GM18861 (cell line): ENCODE data around the gene IGSF9B.

Source experiments
- ATAC-seq: cut with Tn5 transposase; IDR thresholded peaks from one replicate; pipeline ENCODE4 v1.9.1; 2021; ENCODE audit not compliant: unreplicated experiment

IGSF9B gene

GRCh38 chr11:133903875-133904817 is 52.6 kb downstream of the IGSF9B start:
- no peak for ATAC-seq

GRCh38 chr11:133903056-133903455 is 53.7 kb downstream of the IGSF9B start:
- no peak for ATAC-seq

- no peak for ATAC-seq
These were observed 54.3 kb downstream of the IGSF9B start for GRCh38 chr11:133902506-133902905.

- ATAC-seq, result no peak
These were observed 54.8 kb downstream of the IGSF9B start for GRCh38 chr11:133901999-133902398.

- no peak for ATAC-seq
These were observed 55.5 kb downstream of the IGSF9B start for GRCh38 chr11:133901316-133901715.

GRCh38 chr11:133900176-133901105 is 56.3 kb downstream of the IGSF9B start:
- ATAC-seq, result no peak

- ATAC-seq, result no peak
These were observed 58.0 kb downstream of the IGSF9B start for GRCh38 chr11:133898770-133899115.

- ATAC-seq, result no peak
These were observed 58.6 kb downstream of the IGSF9B start for GRCh38 chr11:133898031-133898769.

- ATAC-seq, result no peak
These were observed 59.5 kb downstream of the IGSF9B start for GRCh38 chr11:133897331-133897650.

GRCh38 chr11:133896642-133897330 is 60.0 kb downstream of the IGSF9B start:
- no peak for ATAC-seq

- ATAC-seq, result no peak
These were observed 60.7 kb downstream of the IGSF9B start for GRCh38 chr11:133896028-133896427.

GRCh38 chr11:133895551-133895950 is 61.2 kb downstream of the IGSF9B start:
- ATAC-seq, result no peak

- ATAC-seq, result no peak
These were observed 61.7 kb downstream of the IGSF9B start for GRCh38 chr11:133895061-133895479.

GRCh38 chr11:133893381-133893780 is 63.4 kb downstream of the IGSF9B start:
- ATAC-seq, result no peak

GRCh38 chr11:133892584-133893380 is 64.0 kb downstream of the IGSF9B start:
- ATAC-seq, result no peak

- ATAC-seq, result no peak
These were observed 64.6 kb downstream of the IGSF9B start for GRCh38 chr11:133892126-133892525.

- no peak for ATAC-seq
These were observed 66.9 kb downstream of the IGSF9B start for GRCh38 chr11:133889893-133890292.

- ATAC-seq, result no peak
These were observed 67.6 kb downstream of the IGSF9B start for GRCh38 chr11:133889188-133889587.

- no peak for ATAC-seq
These were observed 69.0 kb downstream of the IGSF9B start for GRCh38 chr11:133887692-133888332.
